ENCODE data around the gene DDX39B. TPM values are rescaled to one million over a fixed set of nuclear protein-coding genes. Genes with fewer than 3 reads are reported as not detected.
A peak's percentile ranks its signal among the peaks of the same experiment; 100 is the strongest.
"Not testable (repeated sequence)": the region's sequence is repeated elsewhere in the genome, so short reads cannot be mapped to it uniquely, and the experiment has no call there.

DDX39B gene
- total RNA-seq, 1 donor from 2014 or later = 145 TPM

- no peak for DNase-seq
- no peak for ATAC-seq (ENCODE audit: poor library complexity)
- intact Hi-C loops (cut with DNase I) = no loop called here
Observed at GRCh38 chr6:31498748-31499147, 43.1 kb downstream of the DDX39B start.

- ATAC-seq (ENCODE audit: poor library complexity) = peak; percentile 76
- intact Hi-C loops (cut with DNase I) = no loop called here
- DNase-seq = peak; percentile 83
Observed at GRCh38 chr6:31497531-31498476, 44.0 kb downstream of the DDX39B start, which contains the start of gene MICB. Gene MICB, plus strand, starts transcription at chr6:31498145. Its CDS starts 49 bp downstream, at chr6:31498194.

GRCh38 chr6:31496826-31497225, 45.0 kb downstream of the DDX39B start:
- DNase-seq; ATAC-seq (ENCODE audit: poor library complexity); intact Hi-C loops (cut with DNase I): not testable (repeated sequence)

- no peak for ATAC-seq (ENCODE audit: poor library complexity)
- no peak for DNase-seq
- intact Hi-C loops (cut with DNase I) = no loop called here
Observed at GRCh38 chr6:31495580-31495979, 46.2 kb downstream of the DDX39B start.

- intact Hi-C loops (cut with DNase I) = no loop called here
- ATAC-seq (ENCODE audit: poor library complexity) (peak; percentile 88), DNase-seq (peak; percentile 93)
Observed at GRCh38 chr6:31493875-31494694, 47.7 kb downstream of the DDX39B start.

GRCh38 chr6:31493550-31493874, 48.3 kb downstream of the DDX39B start:
- ATAC-seq (ENCODE audit: poor library complexity); intact Hi-C loops (cut with DNase I); DNase-seq: not testable (repeated sequence)

- ATAC-seq (ENCODE audit: poor library complexity) (no peak), DNase-seq (no peak)
- intact Hi-C loops (cut with DNase I) = no loop called here
Observed at GRCh38 chr6:31490115-31490873, 51.5 kb downstream of the DDX39B start.

GRCh38 chr6:31489086-31489485, 52.7 kb downstream of the DDX39B start:
- no peak for DNase-seq
- intact Hi-C loops (cut with DNase I) = no loop called here
- ATAC-seq (ENCODE audit: poor library complexity) = no peak

- DNase-seq; intact Hi-C loops (cut with DNase I); ATAC-seq (ENCODE audit: poor library complexity): not testable (repeated sequence)
Observed at GRCh38 chr6:31487674-31488073, 54.1 kb downstream of the DDX39B start.

- DNase-seq; intact Hi-C loops (cut with DNase I): not testable (repeated sequence)
- ATAC-seq (ENCODE audit: poor library complexity) = peak; percentile 46
Observed at GRCh38 chr6:31486065-31486837, 55.6 kb downstream of the DDX39B start.

GRCh38 chr6:31485055-31485454, 56.7 kb downstream of the DDX39B start:
- intact Hi-C loops (cut with DNase I) = no loop called here
- ATAC-seq (ENCODE audit: poor library complexity) (no peak), DNase-seq (no peak)

- intact Hi-C loops (cut with DNase I) = no loop called here
- no peak for DNase-seq
- ATAC-seq (ENCODE audit: poor library complexity) = no peak
Observed at GRCh38 chr6:31483392-31483791, 58.4 kb downstream of the DDX39B start.

GRCh38 chr6:31480574-31480973, 61.2 kb downstream of the DDX39B start:
- no peak for DNase-seq
- intact Hi-C loops (cut with DNase I) = no loop called here
- ATAC-seq (ENCODE audit: poor library complexity) = no peak

Other genes starting within 250 kb of the DDX39B start
- 398 TPM for gene HLA-B, start 184.8 kb downstream of the DDX39B start, total RNA-seq
- gene MICA, start 138.4 kb downstream of the DDX39B start, total RNA-seq = 9.2 TPM
- 1.3 TPM for gene MICB, start 43.9 kb downstream of the DDX39B start, total RNA-seq
- gene MCCD1, start 13.0 kb downstream of the DDX39B start, total RNA-seq = not detected
- gene ATP6V1G2, start 4.6 kb upstream of the DDX39B start, total RNA-seq = 2.3 TPM
- gene NFKBIL1, start 5.6 kb upstream of the DDX39B start, total RNA-seq = 9.2 TPM
- not detected for gene LTA, start 30.3 kb upstream of the DDX39B start, total RNA-seq
- 0.59 TPM for gene TNF, start 33.6 kb upstream of the DDX39B start, total RNA-seq
- gene LTB, start 40.4 kb upstream of the DDX39B start, total RNA-seq = not detected
- 5.5 TPM for gene LST1, start 44.3 kb upstream of the DDX39B start, total RNA-seq
- gene NCR3, start 51.0 kb upstream of the DDX39B start, total RNA-seq = not detected
- gene AIF1, start 73.2 kb upstream of the DDX39B start, total RNA-seq = 17.7 TPM
- 69.1 TPM for gene PRRC2A, start 78.7 kb upstream of the DDX39B start, total RNA-seq
- 253 TPM for gene BAG6, start 110.7 kb upstream of the DDX39B start, total RNA-seq
- gene APOM, start 113.9 kb upstream of the DDX39B start, total RNA-seq = 1.9 TPM
- gene C6orf47, start 118.8 kb upstream of the DDX39B start, total RNA-seq = 16.5 TPM
- gene GPANK1, start 123.0 kb upstream of the DDX39B start, total RNA-seq = 19.2 TPM
- gene CSNK2B, start 124.1 kb upstream of the DDX39B start, total RNA-seq = 95.1 TPM
- gene LY6G5B, start 128.0 kb upstream of the DDX39B start, total RNA-seq = 2.8 TPM
- 1.3 TPM for gene LY6G5C, start 139.1 kb upstream of the DDX39B start, total RNA-seq
- gene ABHD16A, start 161.3 kb upstream of the DDX39B start, total RNA-seq = 27.9 TPM
- not detected for gene LY6G6F, start 164.9 kb upstream of the DDX39B start, total RNA-seq
- not detected for gene LY6G6D, start 173.3 kb upstream of the DDX39B start, total RNA-seq
- not detected for gene LY6G6C, start 179.7 kb upstream of the DDX39B start, total RNA-seq
- gene MPIG6B, start 181.4 kb upstream of the DDX39B start, total RNA-seq = 0.13 TPM
- 32.9 TPM for gene DDAH2, start 187.3 kb upstream of the DDX39B start, total RNA-seq
- gene CLIC1, start 194.5 kb upstream of the DDX39B start, total RNA-seq = 86.8 TPM
- 1.8 TPM for gene MSH5, start 198.0 kb upstream of the DDX39B start, total RNA-seq
- gene SAPCD1, start 220.7 kb upstream of the DDX39B start, total RNA-seq = 0.86 TPM
- gene VWA7, start 235.3 kb upstream of the DDX39B start, total RNA-seq = 9.5 TPM